Endothelial cell of umbilical vein (primary cell): ENCODE data around the gene RMND1.

Source experiments
- EZH2 ChIP-seq: IDR thresholded peaks from 2 replicates; pipeline ENCODE4 v1.6.1; 2012; ENCODE audit warnings: borderline replicate concordance, low read depth, mild to moderate bottlenecking, moderate library complexity, low read length, inconsistent platforms; ENCODE audit not compliant: severe bottlenecking
- FOS ChIP-seq: IDR thresholded peaks from 2 replicates; pipeline ENCODE4 v1.6.1; 2011; ENCODE audit warnings: mild to moderate bottlenecking, low read length, moderate library complexity, borderline replicate concordance; ENCODE audit not compliant: insufficient read depth
- JUN ChIP-seq: IDR thresholded peaks from 2 replicates; pipeline ENCODE4 v1.6.1; 2011; ENCODE audit warnings: borderline replicate concordance, low read depth; ENCODE audit not compliant: insufficient read length, insufficient read depth
- POLR2AphosphoS5 ChIP-seq: IDR thresholded peaks from 2 replicates; pipeline ENCODE4 v1.6.1; 2012; ENCODE audit warnings: low read depth, mild to moderate bottlenecking, control low read depth, low read length, moderate library complexity; ENCODE audit not compliant: insufficient read depth

GRCh38 chr6:151475653-151476523 is 24.0 kb upstream of the RMND1 start:
- TF ChIP-seq JUN (no peak), FOS (no peak), POLR2AphosphoS5 (no peak), EZH2 (no peak)
